KOPT-K1 (cell line): ENCODE data around the gene MARCHF7.
A peak's percentile ranks its signal among the peaks of the same experiment; 100 is the strongest.
"Not testable (repeated sequence)": the region's sequence is repeated elsewhere in the genome, so short reads cannot be mapped to it uniquely, and the experiment has no call there.

Experiments used
- H3K27ac ChIP-seq: fragments of 200-600 bp; sonication (generic); 2 replicates; pipeline ENCODE4 v1.5.1; 2016; ENCODE audit warnings: antibody characterized with exemption, mild to moderate bottlenecking, low read depth, low read length; ENCODE audit not compliant: poor library complexity, severe bottlenecking
- H3K36me3 ChIP-seq: fragments of 200-600 bp; sonication (generic); 2 replicates; pipeline ENCODE4 v1.5.1; 2017; ENCODE audit warnings: antibody characterized with exemption, mild to moderate bottlenecking, low read length, moderate library complexity; ENCODE audit not compliant: insufficient read depth
- H3K9me3 ChIP-seq: fragments of 200-600 bp; sonication (generic); 2 replicates; pipeline ENCODE4 v1.5.1; 2017; ENCODE audit warnings: antibody characterized with exemption, low read length, mild to moderate bottlenecking; ENCODE audit not compliant: insufficient read depth, poor library complexity, severe bottlenecking

Gene MARCHF7, protein sequence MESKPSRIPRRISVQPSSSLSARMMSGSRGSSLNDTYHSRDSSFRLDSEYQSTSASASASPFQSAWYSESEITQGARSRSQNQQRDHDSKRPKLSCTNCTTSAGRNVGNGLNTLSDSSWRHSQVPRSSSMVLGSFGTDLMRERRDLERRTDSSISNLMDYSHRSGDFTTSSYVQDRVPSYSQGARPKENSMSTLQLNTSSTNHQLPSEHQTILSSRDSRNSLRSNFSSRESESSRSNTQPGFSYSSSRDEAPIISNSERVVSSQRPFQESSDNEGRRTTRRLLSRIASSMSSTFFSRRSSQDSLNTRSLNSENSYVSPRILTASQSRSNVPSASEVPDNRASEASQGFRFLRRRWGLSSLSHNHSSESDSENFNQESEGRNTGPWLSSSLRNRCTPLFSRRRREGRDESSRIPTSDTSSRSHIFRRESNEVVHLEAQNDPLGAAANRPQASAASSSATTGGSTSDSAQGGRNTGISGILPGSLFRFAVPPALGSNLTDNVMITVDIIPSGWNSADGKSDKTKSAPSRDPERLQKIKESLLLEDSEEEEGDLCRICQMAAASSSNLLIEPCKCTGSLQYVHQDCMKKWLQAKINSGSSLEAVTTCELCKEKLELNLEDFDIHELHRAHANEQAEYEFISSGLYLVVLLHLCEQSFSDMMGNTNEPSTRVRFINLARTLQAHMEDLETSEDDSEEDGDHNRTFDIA

DNA sequence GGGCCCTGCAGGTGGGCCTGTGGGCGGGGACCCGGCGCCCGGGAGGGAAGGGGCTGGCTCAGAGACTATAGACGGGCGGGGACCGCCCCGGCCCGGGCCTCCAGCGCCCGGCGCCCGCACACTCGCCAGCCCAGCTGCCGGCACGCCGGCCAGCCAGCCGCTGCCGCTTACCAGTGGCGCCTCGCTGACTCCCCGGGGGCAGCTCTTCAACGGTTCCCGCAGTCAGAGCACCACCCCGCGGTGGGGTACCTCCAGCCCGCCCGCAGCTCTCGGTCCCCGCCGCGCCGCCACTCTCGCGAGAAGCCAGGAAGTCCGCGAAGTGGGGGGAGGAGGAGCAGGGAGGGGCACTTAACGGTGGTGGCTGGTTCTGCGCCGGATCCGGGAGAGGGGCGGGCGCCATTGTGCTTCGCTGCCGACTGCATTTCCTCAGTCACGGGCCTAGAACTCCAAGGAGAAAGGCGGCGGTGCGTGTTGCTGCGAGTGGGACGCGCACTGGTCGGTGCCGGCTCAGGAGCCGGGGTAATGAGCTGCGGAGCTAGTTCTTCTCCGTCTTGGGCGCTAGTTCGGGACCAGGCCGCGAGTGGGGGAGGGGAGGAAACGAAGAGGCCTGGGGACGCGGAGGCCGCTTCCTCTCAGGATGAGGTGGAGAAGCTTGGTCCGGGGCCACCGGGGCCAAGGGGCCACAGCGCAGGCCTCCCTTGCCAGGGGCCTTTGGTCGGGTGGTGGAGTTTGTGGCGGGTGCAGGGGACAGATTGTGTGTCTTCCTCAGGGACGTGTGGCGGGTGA, at the start of gene MARCHF7:
Gene MARCHF7, plus strand, starts transcription at position 364 of the 786 bp plus-strand sequence. CDS start 16,517 bp downstream, outside the sequence.
- Histone ChIP-seq H3K27ac (peak within 1 kb of the TSS; percentile 98), H3K9me3 (no peaks in the 10 kb centered on the region)

DNA sequence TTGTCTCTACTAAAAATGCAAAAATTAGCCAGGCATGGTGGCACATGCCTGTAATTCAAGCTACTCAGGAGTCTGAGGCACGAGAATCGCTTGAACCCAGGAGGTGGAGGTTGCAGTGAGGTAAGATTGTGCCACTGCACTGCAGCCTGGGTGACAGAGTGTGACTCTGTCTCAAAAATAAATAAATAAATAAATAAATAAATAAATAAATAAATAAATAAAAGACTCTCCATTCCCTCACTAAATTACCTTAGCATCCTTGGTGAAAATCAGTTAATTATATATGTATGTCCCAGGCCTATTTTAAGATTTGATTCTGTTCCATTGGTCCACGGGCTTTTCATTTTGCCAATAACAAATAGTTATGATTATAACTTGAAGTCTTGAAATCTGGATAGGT, 44.9 kb upstream of the MARCHF7 start:
- H3K9me3 ChIP-seq, H3K27ac ChIP-seq, H3K36me3 ChIP-seq: not testable (repeated sequence)

More for the DNA sequence above, at the start of gene MARCHF7:
- H3K36me3 ChIP-seq = peaks cover 38% of the 10 kb centered on the region

DNA sequence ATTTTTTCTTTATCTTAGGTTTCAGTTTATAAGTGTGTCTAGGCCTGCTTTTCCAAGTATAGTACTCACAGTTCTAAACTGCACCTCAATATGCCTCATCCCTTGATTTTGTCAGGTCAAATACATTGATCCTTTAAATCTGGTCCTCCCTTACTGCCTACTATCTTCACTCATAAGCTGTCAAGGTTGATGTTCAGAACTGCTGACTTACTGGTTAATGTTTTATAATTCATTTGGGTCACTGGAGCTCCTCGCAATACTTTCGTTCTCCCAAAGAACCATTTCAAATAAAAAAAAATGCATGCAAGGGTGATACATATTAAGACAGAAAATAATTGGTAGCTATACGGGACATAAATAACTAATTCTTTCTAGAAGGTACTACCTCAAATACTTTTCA, 41.3 kb upstream of the MARCHF7 start:
- Histone ChIP-seq H3K9me3 (no peaks in the 10 kb centered on the region), H3K36me3 (no peaks in the 10 kb centered on the region), H3K27ac (no peak overlapping the region)

DNA sequence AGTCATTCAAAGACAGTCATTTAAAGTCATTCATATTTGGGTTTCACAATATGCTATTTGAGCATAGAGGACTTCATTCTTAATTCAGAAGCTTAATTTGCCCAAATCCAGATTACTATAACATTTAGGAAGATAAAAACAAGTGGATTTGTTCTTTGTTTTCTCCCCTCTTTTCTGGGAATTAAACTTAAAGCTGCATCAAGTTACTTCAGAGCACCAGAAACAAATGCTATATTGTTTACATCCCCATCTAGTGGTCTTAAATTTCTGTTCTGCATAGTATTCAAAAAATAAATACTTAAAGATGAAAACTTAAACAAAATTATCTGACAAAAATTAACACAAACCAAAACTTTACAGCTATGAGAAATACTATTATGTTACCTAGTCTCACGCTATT, 34.7 kb upstream of the MARCHF7 start:
- no peaks in the 10 kb centered on the region for H3K9me3 ChIP-seq
- H3K27ac ChIP-seq = no peak overlapping the region
- no peaks in the 10 kb centered on the region for H3K36me3 ChIP-seq

DNA sequence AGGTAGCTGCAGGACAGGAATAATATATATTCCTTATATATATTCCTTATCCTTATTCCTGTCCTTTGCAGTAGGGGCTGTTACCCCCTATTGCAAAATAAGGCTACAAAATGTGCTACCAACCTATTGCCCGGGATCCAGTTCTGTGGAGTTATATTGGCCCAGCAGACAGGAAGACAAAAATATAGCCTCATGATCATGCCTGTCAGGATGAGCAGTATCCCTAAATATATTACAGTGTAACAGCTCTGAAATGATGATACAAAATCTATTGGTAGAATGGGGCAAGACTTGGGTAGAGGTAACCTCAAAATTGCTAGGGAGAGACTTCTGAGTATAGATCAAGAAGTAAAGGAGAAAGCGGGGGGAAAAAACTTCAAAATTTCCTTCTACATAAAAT, 31.6 kb upstream of the MARCHF7 start:
- Histone ChIP-seq H3K36me3 (no peaks in the 10 kb centered on the region), H3K9me3 (no peaks in the 10 kb centered on the region), H3K27ac (no peak overlapping the region)

DNA sequence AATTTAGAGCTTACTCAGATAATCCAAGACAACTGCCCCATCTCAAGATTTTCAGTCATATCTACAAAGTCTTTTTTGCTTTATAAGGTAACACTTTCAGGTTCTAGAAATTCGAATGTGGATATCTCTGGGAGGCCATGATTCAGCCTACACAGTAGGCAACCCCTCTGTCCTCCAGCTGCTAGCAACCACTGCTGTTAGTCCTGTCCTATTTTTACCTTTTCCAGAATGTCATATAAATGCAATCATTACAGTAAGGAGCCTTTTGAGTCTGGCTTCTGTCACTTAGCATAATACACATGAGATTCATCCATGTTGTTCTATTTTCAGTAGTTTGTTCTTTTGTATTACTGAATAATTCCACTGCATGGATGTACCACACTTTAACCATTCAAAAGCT, 28.5 kb upstream of the MARCHF7 start:
- Histone ChIP-seq H3K27ac (no peak overlapping the region), H3K36me3 (no peaks in the 10 kb centered on the region), H3K9me3 (no peaks in the 10 kb centered on the region)

DNA sequence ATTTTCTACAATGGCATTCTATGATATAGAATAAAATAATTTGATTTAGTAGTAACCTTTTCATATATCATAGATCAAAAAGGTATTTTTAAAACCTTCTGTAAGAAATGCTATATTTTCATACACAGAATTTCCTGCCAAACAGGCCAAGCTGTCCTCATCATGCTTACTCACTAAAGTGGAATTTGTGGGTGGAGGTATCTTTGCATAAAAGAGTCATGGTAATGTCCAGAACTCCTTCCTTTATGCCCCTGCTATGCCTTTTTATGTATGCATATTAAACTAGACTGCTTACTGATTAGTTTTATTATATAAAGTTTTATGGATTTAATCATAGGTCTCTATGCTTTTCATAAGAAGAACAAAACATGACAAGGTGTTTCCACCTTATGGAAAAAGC, 27.5 kb upstream of the MARCHF7 start:
- Histone ChIP-seq H3K9me3 (no peaks in the 10 kb centered on the region), H3K27ac (no peak overlapping the region), H3K36me3 (no peaks in the 10 kb centered on the region)

DNA sequence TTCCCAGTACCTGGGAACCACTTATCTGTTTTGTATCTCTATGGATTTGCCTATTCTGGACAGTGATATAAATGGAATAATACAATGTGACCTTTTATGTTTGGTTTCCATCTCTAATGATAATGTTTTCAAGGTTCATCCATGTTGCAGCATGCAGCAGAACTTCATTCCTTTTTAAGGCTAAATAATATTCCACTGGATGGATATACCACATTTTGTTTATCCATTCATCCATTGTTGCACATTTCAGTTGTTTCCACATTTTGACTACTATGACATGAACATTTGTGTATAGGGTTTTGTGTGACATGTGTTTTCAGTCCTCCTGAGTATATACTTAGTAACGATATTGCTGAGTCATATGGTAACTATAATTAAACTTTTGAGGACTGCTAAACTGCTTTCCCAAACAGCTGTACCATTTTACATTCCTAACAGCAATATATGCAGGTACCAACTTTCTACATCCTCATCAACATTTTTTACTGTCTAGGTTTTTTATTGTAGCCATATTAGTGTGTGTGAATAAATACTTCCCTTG, 17.7 kb upstream of the MARCHF7 start:
- peaks cover 6% of the 10 kb centered on the region; the same call in 1 of the 2 replicates for H3K36me3 ChIP-seq
- H3K27ac ChIP-seq = no peak overlapping the region
- peaks cover 12% of the 10 kb centered on the region for H3K9me3 ChIP-seq

DNA sequence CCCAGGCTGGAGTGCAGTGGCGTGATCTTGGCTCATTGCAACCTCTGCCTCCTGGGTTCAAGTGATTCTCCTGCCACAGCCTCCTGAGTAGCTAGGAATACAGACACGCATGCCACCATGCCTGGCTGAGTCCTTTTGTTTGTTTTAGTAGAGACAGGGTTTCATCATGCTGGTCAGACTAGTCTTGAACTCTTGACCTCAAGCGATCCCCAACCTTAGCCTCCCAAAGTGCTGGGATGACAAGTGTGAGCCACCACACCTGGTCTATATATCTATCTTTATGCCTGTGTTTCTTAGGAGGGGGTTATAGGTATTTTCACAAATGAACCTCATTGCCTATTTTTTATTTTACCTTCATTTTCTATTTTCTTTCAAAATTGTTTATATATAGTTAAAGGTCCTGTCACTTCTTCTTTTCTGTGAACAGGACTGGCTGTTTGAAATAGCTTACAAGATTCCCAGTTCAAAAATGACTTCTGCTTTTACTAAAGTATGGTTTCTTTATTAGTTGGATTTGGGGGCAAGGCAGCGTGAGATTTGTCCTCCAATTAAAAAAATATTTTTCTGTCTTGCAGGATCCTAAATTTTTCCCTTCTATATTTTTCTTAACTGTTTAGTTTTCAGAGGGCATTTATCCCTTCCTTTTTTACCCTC, 16.4 kb upstream of the MARCHF7 start:
- Histone ChIP-seq H3K36me3 (peaks cover 6% of the 10 kb centered on the region; the same call in 1 of the 2 replicates), H3K27ac (no peak overlapping the region), H3K9me3 (peaks cover 12% of the 10 kb centered on the region)

DNA sequence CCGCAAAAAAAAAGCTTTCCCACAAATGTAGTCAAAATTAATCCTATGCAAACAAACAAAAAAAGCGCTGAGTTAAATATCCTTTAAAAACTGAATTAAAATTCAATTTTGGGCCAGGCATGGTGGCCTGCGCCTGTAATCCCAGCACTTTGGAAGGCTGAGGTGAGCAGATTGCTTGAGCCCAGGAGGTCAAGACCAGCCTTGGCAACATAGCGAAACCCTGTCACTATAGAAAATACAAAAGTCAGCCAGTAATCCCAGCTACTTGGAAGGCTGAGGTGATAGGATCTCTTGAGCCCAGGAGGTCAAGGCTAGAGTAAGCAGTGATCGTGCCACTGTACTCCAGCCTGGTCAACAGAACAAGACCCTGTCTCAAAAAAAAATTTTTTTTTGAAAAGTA, 8.8 kb upstream of the MARCHF7 start:
- Histone ChIP-seq H3K9me3 (no peaks in the 10 kb centered on the region), H3K27ac (no peak overlapping the region), H3K36me3 (peaks cover 4% of the 10 kb centered on the region; the same call in 1 of the 2 replicates)

DNA sequence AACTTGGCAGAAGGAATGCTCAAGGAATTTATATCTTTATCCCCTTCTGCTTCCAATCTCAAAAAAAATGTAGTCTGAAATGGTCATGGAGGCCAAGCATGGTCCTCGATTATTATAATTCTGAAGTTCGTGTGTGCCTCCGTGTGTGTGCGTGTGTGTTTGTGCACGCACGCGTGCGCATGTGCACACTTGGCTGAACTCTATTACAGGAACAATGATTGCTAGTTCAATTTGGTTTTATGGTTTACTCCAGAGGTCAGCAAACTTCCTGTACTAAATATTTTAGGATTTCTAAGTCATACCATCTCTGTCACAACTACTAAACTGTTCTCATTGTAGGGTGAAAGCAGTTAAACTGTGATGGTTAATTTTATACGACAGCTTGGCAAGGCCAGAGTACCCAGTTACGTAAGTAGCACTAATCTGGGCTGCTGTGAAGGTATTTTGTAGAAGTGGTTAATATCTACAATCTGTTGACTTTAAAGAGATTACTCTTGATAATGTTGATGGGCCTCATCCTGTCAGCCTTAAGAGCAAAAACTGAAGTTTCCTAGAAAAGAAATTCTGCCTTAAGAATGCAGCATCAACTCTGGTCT, 5.8 kb upstream of the MARCHF7 start:
- H3K27ac ChIP-seq = peak overlapping the region; percentile 3
- peaks cover 4% of the 10 kb centered on the region; the same call in 1 of the 2 replicates for H3K36me3 ChIP-seq
- H3K9me3 ChIP-seq = no peaks in the 10 kb centered on the region

DNA sequence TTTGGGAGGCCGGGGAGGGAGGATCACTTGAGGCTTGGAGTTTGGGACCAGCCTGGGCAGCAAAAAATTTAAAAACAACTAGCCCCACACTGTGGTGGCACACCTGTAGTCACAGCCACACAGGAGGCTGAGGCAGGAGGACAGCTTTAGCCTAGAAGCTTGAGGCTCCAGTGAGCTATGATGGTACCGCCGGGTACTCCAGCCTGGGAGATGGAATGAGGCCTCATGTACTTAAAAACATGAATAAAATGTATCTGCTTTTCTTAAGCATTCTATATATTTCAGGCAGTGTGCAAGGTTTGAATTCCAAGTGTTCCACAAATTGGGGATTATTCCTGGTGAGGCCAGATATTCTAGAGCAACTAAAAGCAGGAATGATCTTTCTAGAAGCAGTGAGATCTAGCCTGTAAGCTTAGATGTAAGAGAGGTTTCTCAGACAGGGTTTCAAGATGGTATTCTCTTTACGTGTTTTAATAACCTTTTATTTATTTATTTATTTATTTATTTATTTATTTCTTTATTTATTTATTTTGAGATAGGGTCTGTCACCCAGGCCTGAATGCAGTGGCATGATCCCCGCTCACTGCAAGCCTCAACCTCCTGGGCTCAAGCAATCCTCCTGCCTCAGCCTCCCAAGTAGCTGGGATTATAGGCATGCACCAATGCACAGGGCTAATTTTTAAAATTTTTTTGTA, 4.1 kb upstream of the MARCHF7 start:
- Histone ChIP-seq H3K9me3 (no peaks in the 10 kb centered on the region), H3K36me3 (peaks cover 4% of the 10 kb centered on the region; the same call in 1 of the 2 replicates), H3K27ac (no peak overlapping the region)

DNA sequence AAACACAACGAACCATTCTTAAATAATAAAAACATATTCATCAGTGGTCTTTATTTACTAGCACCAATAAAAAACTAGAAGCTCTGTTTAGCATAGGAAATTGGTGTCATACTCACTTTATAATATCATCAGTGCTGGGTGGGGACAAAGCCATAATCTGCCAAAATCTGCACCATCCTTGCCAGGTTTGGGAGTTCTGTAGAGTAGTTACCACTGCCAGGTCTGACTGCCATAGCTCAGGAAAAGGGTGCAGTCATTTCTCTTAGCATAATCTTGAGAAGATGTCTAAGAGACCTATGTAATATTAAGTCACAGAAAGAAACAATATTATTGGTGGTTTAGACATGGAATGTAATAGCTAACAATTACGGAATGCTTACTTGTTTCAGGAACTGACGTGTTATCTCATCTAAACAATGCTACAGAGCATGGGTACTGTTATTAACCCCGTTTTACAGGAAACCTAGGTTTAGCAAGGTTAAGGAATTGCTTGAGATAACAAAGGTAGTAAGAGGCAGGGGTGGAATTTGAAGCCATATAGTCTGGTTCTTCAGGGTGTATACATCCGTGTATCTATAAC, 1.6 kb upstream of the MARCHF7 start:
- H3K27ac ChIP-seq = no peak overlapping the region

More for the DNA sequence above, 1.6 kb upstream of the MARCHF7 start:
- Histone ChIP-seq H3K9me3 (no peaks in the 10 kb centered on the region), H3K36me3 (peaks cover 22% of the 10 kb centered on the region)
